HCT116 (cell line): ENCODE data around the gene ARFGEF3. TPM values are rescaled to one million over a fixed set of nuclear protein-coding genes. Genes with fewer than 3 reads are reported as not detected.

Source experiments
- ATAC-seq: fragments of 200-7000 bp; cut with Tn5 transposase; 2 replicates; pipeline ENCODE4 v1.9.1; 2020; ENCODE audit warnings: mild to moderate bottlenecking, moderate library complexity
- BruUV-seq: library from RNA; stranded (reverse); fragments of 400-500 nt; replicated peaks from 2 replicates; lab custom pipeline; 2021; lab: Mats Ljungman, UMichigan
- CTCF ChIA-PET: fragments of 300-600 bp; sonication (Branson Sonifier 250); formaldehyde crosslinking; loops from one replicate; lab custom pipeline; 2021; ENCODE audit warnings: antibody characterized with exemption; lab: Charles Lee
- POLR2A ChIA-PET: fragments of 300-600, 350-600 bp; sonication (Branson Sonifier 250); formaldehyde crosslinking; loops from one replicate; lab custom pipeline; 2021; ENCODE audit warnings: antibody characterized with exemption; lab: Charles Lee
- RAD21 ChIA-PET, 2 experiments: fragments of 300-600 bp; sonication (Branson Sonifier 250); formaldehyde crosslinking; loops; one replicate each; lab custom pipeline; 2023; ENCODE audit warnings: low total read pairs in 2 of 2; ENCODE audit not compliant: uncharacterized antibody in 2 of 2, unreplicated experiment in 2 of 2, low non-redundant PET in 1 of 2; lab: Charles Lee
- DNase-seq: peaks from one replicate; pipeline ENCODE4 v3.0.0-alpha.2; 2010; ENCODE audit warnings: low read depth, low spot score
- H2AFZ ChIP-seq: fragments of 200-600 bp; shearing (Covaris generic), sonication (generic); 2 replicates; pipeline ENCODE4 v1.6.1; 2017; ENCODE audit warnings: low read depth, mixed run types, mixed read lengths, antibody characterized with exemption, low read length; ENCODE audit not compliant: poor library complexity, severe bottlenecking
- H3K27ac ChIP-seq: 2 replicates; pipeline ENCODE4 v1.5.1; 2012; ENCODE audit warnings: low read depth, low read length
- H3K27me3 ChIP-seq: fragments of 200-600 bp; sonication (generic); 2 replicates; pipeline ENCODE4 v1.6.1; 2016; ENCODE audit warnings: mixed run types, low read length, mixed read lengths; ENCODE audit not compliant: insufficient read depth
- H3K36me3 ChIP-seq, 2 experiments: fragments of 200-500 bp in 1 of 2; fragments of 200-600 bp in 1 of 2; sonication (Bioruptor generic) in 1 of 2; sonication (generic) in 1 of 2; 2 replicates each; pipeline versions ENCODE4 v1.5.1 to v1.6.1; 2014 to 2016; ENCODE audit warnings: low read length in 2 of 2, inconsistent platforms in 1 of 2, mixed read lengths in 1 of 2, mixed run types in 1 of 2; ENCODE audit not compliant: insufficient read depth in 2 of 2, control insufficient read depth in 1 of 2
- H3K4me1 ChIP-seq, 2 experiments: fragments of 200-600 bp in 1 of 2; sonication (generic) in 1 of 2; 2 replicates each; pipeline versions ENCODE4 v1.5.1 to v1.6.1; 2012 to 2017; ENCODE audit warnings: low read length in 2 of 2, inconsistent platforms in 1 of 2, mild to moderate bottlenecking in 1 of 2, mixed read lengths in 1 of 2, mixed run types in 1 of 2, moderate library complexity in 1 of 2; ENCODE audit not compliant: insufficient read depth in 2 of 2, control insufficient read depth in 1 of 2
- H3K4me2 ChIP-seq: fragments of 200-600 bp; sonication (generic); 2 replicates; pipeline ENCODE4 v1.6.1; 2017; ENCODE audit warnings: mixed run types, low read length, mixed read lengths
- H3K4me3 ChIP-seq, 2 experiments: fragments of 200-600 bp in 1 of 2; sonication (generic) in 1 of 2; replicated peaks in 1 of 2; 2 replicates each; pipeline ENCODE4 v1.5.1; 2011 to 2016; ENCODE audit warnings: low read length in 2 of 2, control low read depth in 1 of 2, low read depth in 1 of 2, mild to moderate bottlenecking in 1 of 2, mixed read lengths in 1 of 2, mixed run types in 1 of 2
- H3K79me2 ChIP-seq: fragments of 200-600 bp; sonication (generic); 2 replicates; pipeline ENCODE4 v1.6.1; 2017; ENCODE audit warnings: mild to moderate bottlenecking, mixed run types, low read length, moderate library complexity, mixed read lengths; ENCODE audit not compliant: insufficient read depth
- H3K9ac ChIP-seq: fragments of 200-600 bp; sonication (generic); 2 replicates; pipeline ENCODE4 v1.6.1; 2016; ENCODE audit warnings: low read length, mixed read lengths
- H3K9me2 ChIP-seq: fragments of 200-600 bp; sonication (generic), shearing (Covaris generic); 2 replicates; pipeline ENCODE4 v1.6.1; 2017; ENCODE audit warnings: mixed run types, mild to moderate bottlenecking, moderate library complexity; ENCODE audit not compliant: insufficient read depth
- H3K9me3 ChIP-seq, 2 experiments: fragments of 200-500 bp in 1 of 2; fragments of 200-600 bp in 1 of 2; sonication (Bioruptor generic) in 1 of 2; sonication (generic) in 1 of 2; 2 replicates each; pipeline ENCODE4 v1.6.1; 2014 to 2017; ENCODE audit warnings: low read length in 2 of 2, mixed read lengths in 2 of 2, inconsistent platforms in 1 of 2, low read depth in 1 of 2, mild to moderate bottlenecking in 1 of 2, mixed run types in 1 of 2, moderate library complexity in 1 of 2; ENCODE audit not compliant: control insufficient read depth in 1 of 2, insufficient read depth in 1 of 2
- H4K20me1 ChIP-seq: fragments of 200-600 bp; sonication (generic), shearing (Covaris generic); 2 replicates; pipeline ENCODE4 v1.6.1; 2017; ENCODE audit warnings: mixed run types, mild to moderate bottlenecking, moderate library complexity; ENCODE audit not compliant: insufficient read depth
- CBX3 ChIP-seq: IDR thresholded peaks from 2 replicates; pipeline ENCODE4 v1.6.1; 2012; ENCODE audit warnings: low read depth
- CEBPB ChIP-seq: IDR thresholded peaks from 2 replicates; pipeline ENCODE4 v1.6.1; 2012; ENCODE audit warnings: low read depth
- EGR1 ChIP-seq: IDR thresholded peaks from 2 replicates; pipeline ENCODE4 v1.6.1; 2012; ENCODE audit warnings: low read depth
- ELF1 ChIP-seq: IDR thresholded peaks from 2 replicates; pipeline ENCODE4 v1.6.1; 2012; ENCODE audit warnings: low read depth, borderline replicate concordance
- EZH2 ChIP-seq: fragments of 200-600 bp; sonication (generic); IDR thresholded peaks from 2 replicates; pipeline ENCODE4 v1.6.1; 2017; ENCODE audit warnings: antibody characterized with exemption, mixed run types
- EZH2phosphoT487 ChIP-seq: fragments of 200-600 bp; IDR thresholded peaks from 2 replicates; pipeline ENCODE4 v1.6.1; 2018; ENCODE audit warnings: antibody characterized with exemption, borderline replicate concordance
- FOSL1 ChIP-seq: IDR thresholded peaks from 2 replicates; pipeline ENCODE4 v1.6.1; 2012; ENCODE audit warnings: low read depth
- JUND ChIP-seq: IDR thresholded peaks from 2 replicates; pipeline ENCODE4 v1.6.1; 2012
- POLR2A ChIP-seq: IDR thresholded peaks from 2 replicates; pipeline ENCODE4 v1.7.0; 2011; ENCODE audit warnings: borderline replicate concordance; ENCODE audit not compliant: insufficient read depth, insufficient read length; ENCODE audit errors: extremely low read depth
- POLR2AphosphoS5 ChIP-seq: IDR thresholded peaks from 2 replicates; pipeline ENCODE4 v1.6.1; 2011; ENCODE audit warnings: mild to moderate bottlenecking, low read depth, low read length, moderate library complexity
- RAD21 ChIP-seq: IDR thresholded peaks from 2 replicates; pipeline ENCODE4 v1.6.1; 2012; ENCODE audit warnings: low read depth, mild to moderate bottlenecking
- SIN3A ChIP-seq: IDR thresholded peaks from 2 replicates; pipeline ENCODE4 v1.6.1; 2012; ENCODE audit warnings: low read depth
- SRF ChIP-seq: IDR thresholded peaks from 2 replicates; pipeline ENCODE4 v1.6.1; 2012; ENCODE audit warnings: low read depth
- TCF7L2 ChIP-seq: IDR thresholded peaks from 2 replicates; pipeline ENCODE4 v1.7.0; 2011; ENCODE audit warnings: borderline replicate concordance, inconsistent platforms; ENCODE audit not compliant: insufficient read depth, insufficient read length; ENCODE audit errors: extremely low read depth
- YY1 ChIP-seq: IDR thresholded peaks from 2 replicates; pipeline ENCODE4 v1.6.1; 2011; ENCODE audit warnings: low read length, low read depth, moderate library complexity, mild to moderate bottlenecking; ENCODE audit not compliant: insufficient replicate concordance; ENCODE audit errors: extremely low read depth
- ZFX ChIP-seq: fragments of 450-650 bp; IDR thresholded peaks from 2 replicates; pipeline ENCODE4 v1.6.1; 2017
- intact Hi-C: fragments of 100-400 bp; cut with micrococcal nuclease; formaldehyde crosslinking; loops from 2 replicates; pipeline ENCODE4 v1.10.0; 2022
- total RNA-seq: library from RNA; stranded (reverse); gene quantifications from one replicate; pipeline ENCODE4 v1.2.1, GENCODE V29; 2021; ENCODE audit not compliant: unreplicated experiment
- TF ChIP-seq, protein P1 (sequence below): IDR thresholded peaks from 2 replicates; pipeline ENCODE4 v1.6.1; 2012
- TF ChIP-seq, protein P2 (sequence below): IDR thresholded peaks from 2 replicates; pipeline ENCODE4 v1.6.1; 2012
- TF ChIP-seq, protein P3 (sequence below): IDR thresholded peaks from 2 replicates; pipeline ENCODE4 v1.6.1; 2012; ENCODE audit warnings: low read depth

Gene ARFGEF3
- total RNA-seq, 1 experiment from 2014 or later = 3.8 TPM

GRCh38 chr6:138300469-138300868, 138.7 kb downstream of the ARFGEF3 start:
- Histone ChIP-seq H3K9ac (no peak overlapping the region), H2AFZ (no peak overlapping the region), H3K27me3 (no peaks in the 10 kb centered on the region), H3K9me2 (no peaks in the 10 kb centered on the region), H3K27ac (no peak overlapping the region), H3K79me2 (no peaks in the 10 kb centered on the region), H3K4me3 (no peak overlapping the region), H3K9me3 (no peaks in the 10 kb centered on the region), H4K20me1 (no peaks in the 10 kb centered on the region), H3K4me1 (peaks cover 0 to 6% of the 10 kb centered on the region in 2 experiments; a peak in 1 of 4 replicates), H3K4me2 (no peak overlapping the region), H3K36me3 (no peaks in the 10 kb centered on the region)
- ChIA-PET RAD21 (no interaction called here), CTCF (no interaction called here), POLR2A (no interaction called here)
- ATAC-seq = no peak
- TF ChIP-seq POLR2AphosphoS5 = no peak
- no peak for TF ChIP-seq EGR1
- TF ChIP-seq, protein P1, sequence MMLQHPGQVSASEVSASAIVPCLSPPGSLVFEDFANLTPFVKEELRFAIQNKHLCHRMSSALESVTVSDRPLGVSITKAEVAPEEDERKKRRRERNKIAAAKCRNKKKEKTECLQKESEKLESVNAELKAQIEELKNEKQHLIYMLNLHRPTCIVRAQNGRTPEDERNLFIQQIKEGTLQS = no peak
- no peak for TF ChIP-seq POLR2A
- TF ChIP-seq SRF = no peak
- TF ChIP-seq, protein P2, sequence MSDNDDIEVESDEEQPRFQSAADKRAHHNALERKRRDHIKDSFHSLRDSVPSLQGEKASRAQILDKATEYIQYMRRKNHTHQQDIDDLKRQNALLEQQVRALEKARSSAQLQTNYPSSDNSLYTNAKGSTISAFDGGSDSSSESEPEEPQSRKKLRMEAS = no peak
- TF ChIP-seq TCF7L2 = no peak
- TF ChIP-seq FOSL1 = no peak
- no peak for TF ChIP-seq CBX3
- TF ChIP-seq ELF1 = no peak
- no peak for TF ChIP-seq CEBPB
- TF ChIP-seq SIN3A = no peak
- intact Hi-C loops = no loop called here
- BruUV-seq = no TSS peak
- no peak for DNase-seq

GRCh38 chr6:138302554-138302953, 140.8 kb downstream of the ARFGEF3 start:
- no TSS peak for BruUV-seq
- intact Hi-C loops = no loop called here
- RAD21 ChIA-PET = no interaction called here
- Histone ChIP-seq H3K9me2 (no peaks in the 10 kb centered on the region), H3K4me3 (no peak overlapping the region), H3K79me2 (no peaks in the 10 kb centered on the region), H3K9me3 (no peaks in the 10 kb centered on the region), H3K9ac (no peak overlapping the region), H3K4me2 (no peak overlapping the region), H3K4me1 (peaks cover 0 to 6% of the 10 kb centered on the region in 2 experiments; a peak in 1 of 4 replicates), H4K20me1 (no peaks in the 10 kb centered on the region), H3K27me3 (no peaks in the 10 kb centered on the region), H2AFZ (no peak overlapping the region), H3K36me3 (no peaks in the 10 kb centered on the region), H3K27ac (no peak overlapping the region)
- DNase-seq (no peak), ATAC-seq (no peak)
- CTCF ChIA-PET = interaction anchor here (0.9 kb wide), 1 partner anchor 15 kb away, joined by 6 read pairs; no protein-coding TSS in a partner anchor
- POLR2A ChIA-PET = no interaction called here
- TF ChIP-seq, protein P3, sequence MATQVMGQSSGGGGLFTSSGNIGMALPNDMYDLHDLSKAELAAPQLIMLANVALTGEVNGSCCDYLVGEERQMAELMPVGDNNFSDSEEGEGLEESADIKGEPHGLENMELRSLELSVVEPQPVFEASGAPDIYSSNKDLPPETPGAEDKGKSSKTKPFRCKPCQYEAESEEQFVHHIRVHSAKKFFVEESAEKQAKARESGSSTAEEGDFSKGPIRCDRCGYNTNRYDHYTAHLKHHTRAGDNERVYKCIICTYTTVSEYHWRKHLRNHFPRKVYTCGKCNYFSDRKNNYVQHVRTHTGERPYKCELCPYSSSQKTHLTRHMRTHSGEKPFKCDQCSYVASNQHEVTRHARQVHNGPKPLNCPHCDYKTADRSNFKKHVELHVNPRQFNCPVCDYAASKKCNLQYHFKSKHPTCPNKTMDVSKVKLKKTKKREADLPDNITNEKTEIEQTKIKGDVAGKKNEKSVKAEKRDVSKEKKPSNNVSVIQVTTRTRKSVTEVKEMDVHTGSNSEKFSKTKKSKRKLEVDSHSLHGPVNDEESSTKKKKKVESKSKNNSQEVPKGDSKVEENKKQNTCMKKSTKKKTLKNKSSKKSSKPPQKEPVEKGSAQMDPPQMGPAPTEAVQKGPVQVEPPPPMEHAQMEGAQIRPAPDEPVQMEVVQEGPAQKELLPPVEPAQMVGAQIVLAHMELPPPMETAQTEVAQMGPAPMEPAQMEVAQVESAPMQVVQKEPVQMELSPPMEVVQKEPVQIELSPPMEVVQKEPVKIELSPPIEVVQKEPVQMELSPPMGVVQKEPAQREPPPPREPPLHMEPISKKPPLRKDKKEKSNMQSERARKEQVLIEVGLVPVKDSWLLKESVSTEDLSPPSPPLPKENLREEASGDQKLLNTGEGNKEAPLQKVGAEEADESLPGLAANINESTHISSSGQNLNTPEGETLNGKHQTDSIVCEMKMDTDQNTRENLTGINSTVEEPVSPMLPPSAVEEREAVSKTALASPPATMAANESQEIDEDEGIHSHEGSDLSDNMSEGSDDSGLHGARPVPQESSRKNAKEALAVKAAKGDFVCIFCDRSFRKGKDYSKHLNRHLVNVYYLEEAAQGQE = no peak
- TF ChIP-seq ZFX (no peak), EZH2 (no peak), YY1 (no peak), ELF1 (no peak), EZH2phosphoT487 (no peak), JUND (no peak), EGR1 (no peak), CBX3 (no peak), RAD21 (no peak), POLR2AphosphoS5 (no peak)
- TF ChIP-seq, protein P1 = no peak
- TF ChIP-seq, protein P2 = no peak
